ENCODE data around the gene TACC2.
A peak's percentile ranks its signal among the peaks of the same experiment; 100 is the strongest.

TACC2 gene

DNA sequence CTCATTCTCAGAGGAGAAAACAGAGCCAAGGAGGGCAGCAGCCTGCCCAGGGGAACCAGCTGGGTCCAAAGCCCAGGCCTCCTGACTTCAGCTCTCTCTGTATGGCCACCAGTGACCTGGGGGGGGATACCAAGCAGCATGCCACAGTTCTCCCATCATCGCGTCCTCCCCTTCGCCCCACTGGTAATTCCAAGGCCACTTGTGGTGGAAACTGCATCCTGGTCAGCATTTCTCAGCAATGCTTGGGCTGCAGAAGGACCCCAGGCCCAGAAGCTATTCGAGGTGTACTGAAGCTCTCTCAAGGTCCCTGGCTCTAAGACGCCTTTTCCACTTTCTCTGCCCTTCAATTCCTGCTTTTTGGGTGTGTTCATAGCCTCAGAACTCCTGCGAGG lies 309.2 kb downstream of the TACC2 start:
- Histone ChIP-seq H3K36me3 (no peaks in the 10 kb centered on the region), H3K27ac (no peak overlapping the region), H3K4me3 (no peak overlapping the region), H3K9me3 (no peaks in the 10 kb centered on the region), H4K20me1 (no peaks in the 10 kb centered on the region), H3K27me3 (no peaks in the 10 kb centered on the region), H3K4me1 (peaks cover 9% of the 10 kb centered on the region; the same call in 1 of the 2 replicates), H3K9ac (no peak overlapping the region), H3K4me2 (0 out of 2 replicates have a peak overlapping the region, but pooled peaks have one; percentile 59)
- no peak for TF ChIP-seq Cebpa-rat (IDR thresholded peaks at IDR 0.05)

DNA sequence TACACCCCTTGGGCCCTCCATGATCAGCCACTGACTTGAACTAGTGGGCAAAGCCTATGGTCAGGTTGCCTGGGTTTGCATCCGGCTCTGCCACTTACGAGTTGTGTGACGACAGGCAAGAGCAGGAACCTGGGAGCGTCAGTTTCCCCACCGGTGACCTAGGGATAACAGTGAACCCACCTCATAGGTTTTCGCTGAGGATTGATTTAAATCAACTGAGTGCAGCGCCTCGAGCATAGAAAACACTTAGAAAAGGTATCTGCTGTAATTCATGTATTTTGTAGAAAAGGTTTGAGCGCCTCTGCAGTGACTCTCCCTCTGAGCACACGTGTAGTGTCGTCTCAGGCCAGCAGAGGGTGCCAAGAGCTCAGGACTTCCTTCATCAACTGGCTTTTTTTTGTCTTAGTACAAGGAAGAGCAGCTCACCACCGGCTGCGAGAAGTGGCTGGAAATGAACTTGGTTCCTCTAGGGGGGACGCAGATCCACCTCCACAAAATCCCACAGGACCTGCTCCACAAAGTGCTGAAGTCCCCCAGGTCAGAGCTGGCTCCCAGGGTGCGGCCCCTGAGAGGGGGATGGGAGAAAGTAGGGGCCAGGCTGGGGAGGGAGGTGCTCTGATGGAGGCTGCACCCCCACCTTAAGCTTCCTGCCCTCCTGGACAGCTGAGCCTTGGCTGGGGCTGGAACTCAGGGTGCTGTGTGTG lies 309.8 kb downstream of the TACC2 start:
- Histone ChIP-seq H3K9ac (peak overlapping the region; percentile 48), H3K4me2 (peak overlapping the region; percentile 59), H3K9me3 (no peaks in the 10 kb centered on the region), H4K20me1 (no peaks in the 10 kb centered on the region), H3K4me1 (peaks cover 9% of the 10 kb centered on the region; the same call in 1 of the 2 replicates), H3K27ac (peak overlapping the region; percentile 33; the same call in 1 of the 2 replicates), H3K4me3 (no peak overlapping the region), H3K27me3 (no peaks in the 10 kb centered on the region), H3K36me3 (no peaks in the 10 kb centered on the region)
- no peak for TF ChIP-seq Cebpa-rat (IDR thresholded peaks at IDR 0.05)

GRCh38 chr10:122299423-122300075 lies 310.6 kb downstream of the TACC2 start:
- H3K27ac ChIP-seq = no peak overlapping the region
- H3K4me2 ChIP-seq = no peak overlapping the region
- no peaks in the 10 kb centered on the region for H3K9me3 ChIP-seq
- no peaks in the 10 kb centered on the region for H4K20me1 ChIP-seq
- no peak overlapping the region for H3K4me3 ChIP-seq
- H3K36me3 ChIP-seq = no peaks in the 10 kb centered on the region
- H3K9ac ChIP-seq = no peak overlapping the region
- peaks cover 9% of the 10 kb centered on the region; the same call in 1 of the 2 replicates for H3K4me1 ChIP-seq
- no peaks in the 10 kb centered on the region for H3K27me3 ChIP-seq
- no peak for TF ChIP-seq Cebpa-rat (IDR thresholded peaks at IDR 0.05)

GRCh38 chr10:122301055-122301810 lies 312.3 kb downstream of the TACC2 start:
- TF ChIP-seq Cebpa-rat (IDR thresholded peaks at IDR 0.05) = peak; percentile 87
- no peak overlapping the region for H3K4me3 ChIP-seq
- H3K9ac ChIP-seq = no peak overlapping the region
- no peak overlapping the region for H3K4me2 ChIP-seq
- H3K27me3 ChIP-seq = no peaks in the 10 kb centered on the region
- no peaks in the 10 kb centered on the region for H3K4me1 ChIP-seq
- no peaks in the 10 kb centered on the region for H3K36me3 ChIP-seq
- H3K9me3 ChIP-seq = no peaks in the 10 kb centered on the region
- no peaks in the 10 kb centered on the region for H4K20me1 ChIP-seq
- H3K27ac ChIP-seq = no peak overlapping the region

GRCh38 chr10:122301811-122302115 lies 312.8 kb downstream of the TACC2 start:
- Histone ChIP-seq H3K9me3 (no peaks in the 10 kb centered on the region), H3K27me3 (no peaks in the 10 kb centered on the region), H3K36me3 (no peaks in the 10 kb centered on the region), H3K9ac (no peak overlapping the region), H3K4me1 (no peaks in the 10 kb centered on the region), H3K4me3 (no peak overlapping the region), H4K20me1 (no peaks in the 10 kb centered on the region), H3K4me2 (no peak overlapping the region), H3K27ac (no peak overlapping the region)
- TF ChIP-seq Cebpa-rat (IDR thresholded peaks at IDR 0.05) = no peak

DNA sequence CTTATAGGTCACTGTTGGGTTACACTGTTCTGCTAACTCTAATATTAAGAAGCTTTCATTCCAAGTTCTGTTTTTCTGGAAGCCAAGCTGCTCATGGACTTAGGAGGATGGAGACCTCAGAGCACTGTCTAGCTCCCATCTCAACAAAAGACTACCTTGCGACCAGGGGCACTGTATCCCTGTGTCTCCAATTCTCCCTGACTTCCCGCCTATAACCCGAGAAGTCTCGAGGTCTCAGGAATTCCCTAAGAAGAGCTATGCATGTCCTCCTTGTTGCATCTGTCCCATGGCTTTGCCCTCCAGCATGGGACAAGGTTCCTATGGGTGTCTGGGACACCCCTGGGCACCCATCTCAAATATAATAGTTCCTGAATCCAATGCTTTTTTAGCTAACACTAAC lies 313.4 kb downstream of the TACC2 start:
- H3K9me3 ChIP-seq = no peaks in the 10 kb centered on the region
- H4K20me1 ChIP-seq = no peaks in the 10 kb centered on the region
- H3K9ac ChIP-seq = no peak overlapping the region
- no peaks in the 10 kb centered on the region for H3K36me3 ChIP-seq
- no peak overlapping the region for H3K27ac ChIP-seq
- no peak for TF ChIP-seq Cebpa-rat (IDR thresholded peaks at IDR 0.05)
- no peak overlapping the region for H3K4me3 ChIP-seq
- no peaks in the 10 kb centered on the region for H3K27me3 ChIP-seq
- no peaks in the 10 kb centered on the region for H3K4me1 ChIP-seq
- H3K4me2 ChIP-seq = no peak overlapping the region

- TF ChIP-seq Cebpa-rat (IDR thresholded peaks at IDR 0.05) = no peak
- H3K4me1 ChIP-seq = peaks cover 10% of the 10 kb centered on the region
- no peaks in the 10 kb centered on the region for H3K9me3 ChIP-seq
Measured at GRCh38 chr10:122303271-122304053, 314.5 kb downstream of the TACC2 start.

More at GRCh38 chr10:122303271-122304053, 314.5 kb downstream of the TACC2 start:
- no peak overlapping the region for H3K9ac ChIP-seq
- no peaks in the 10 kb centered on the region for H3K27me3 ChIP-seq
- H3K36me3 ChIP-seq = no peaks in the 10 kb centered on the region
- no peak overlapping the region for H3K4me2 ChIP-seq
- H3K4me3 ChIP-seq = no peak overlapping the region
- no peaks in the 10 kb centered on the region for H4K20me1 ChIP-seq
- H3K27ac ChIP-seq = no peak overlapping the region

All from BLaER1 (cell line).